HG02678 (cell line): ENCODE measurements around the gene FAHD2A.
"Not testable (repeated sequence)": the region's sequence is repeated elsewhere in the genome, so short reads cannot be mapped to it uniquely, and the experiment has no call there.

Experiments
- ATAC-seq: cut with Tn5 transposase; IDR thresholded peaks from one replicate; pipeline ENCODE4 v1.9.1; 2021; ENCODE audit warnings: mild to moderate bottlenecking, moderate library complexity; ENCODE audit not compliant: unreplicated experiment

The FAHD2A gene

GRCh38 chr2:95389245-95390119 is 13.0 kb upstream of the FAHD2A start:
- ATAC-seq = peak; percentile 73

- no peak for ATAC-seq
Observed at GRCh38 chr2:95390272-95390880, 12.1 kb upstream of the FAHD2A start.

DNA sequence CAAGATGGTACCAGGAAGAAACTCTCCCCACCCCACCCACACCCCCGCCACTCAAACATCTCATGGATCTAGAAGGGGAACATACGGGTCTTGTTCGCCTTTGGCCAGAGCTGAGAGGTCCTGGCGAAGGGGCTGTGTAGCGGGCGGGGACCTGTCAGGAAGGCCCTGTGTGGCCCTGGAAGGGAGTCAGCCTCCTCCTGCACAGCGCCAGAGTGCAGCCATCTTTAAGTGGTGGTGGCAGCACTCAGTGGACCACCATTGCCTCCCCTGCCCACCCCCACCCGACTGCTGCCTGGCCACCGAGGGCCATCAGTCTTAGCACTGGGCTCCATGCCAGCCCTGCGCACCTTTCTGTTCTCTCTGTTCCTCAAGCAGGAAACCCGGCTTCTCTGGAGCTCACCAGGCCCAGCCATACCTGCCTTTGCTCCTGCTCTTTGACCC is 11.6 kb upstream of the FAHD2A start:
- ATAC-seq = no peak

GRCh38 chr2:95391641-95392310 is 10.7 kb upstream of the FAHD2A start:
- ATAC-seq = no peak

DNA sequence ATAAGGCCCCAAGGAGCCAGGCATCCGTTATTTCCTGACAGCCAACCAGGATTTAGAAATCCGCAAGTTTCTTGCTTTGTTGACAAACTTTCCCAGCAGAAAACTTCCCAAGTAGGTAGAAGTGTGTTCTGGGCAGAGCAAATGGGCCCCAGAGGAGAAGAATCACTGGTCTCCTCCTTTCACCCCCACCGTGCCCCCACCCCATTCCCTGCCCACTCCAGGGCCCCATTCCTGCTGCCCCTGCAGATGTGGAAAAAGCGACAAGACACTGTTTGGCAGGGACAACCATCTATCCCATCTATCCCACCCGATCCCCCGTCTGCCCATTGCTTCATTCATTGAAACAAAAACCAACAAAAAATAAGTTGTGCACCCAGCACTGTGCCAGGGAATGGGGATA is 10.2 kb upstream of the FAHD2A start:
- ATAC-seq = no peak

DNA sequence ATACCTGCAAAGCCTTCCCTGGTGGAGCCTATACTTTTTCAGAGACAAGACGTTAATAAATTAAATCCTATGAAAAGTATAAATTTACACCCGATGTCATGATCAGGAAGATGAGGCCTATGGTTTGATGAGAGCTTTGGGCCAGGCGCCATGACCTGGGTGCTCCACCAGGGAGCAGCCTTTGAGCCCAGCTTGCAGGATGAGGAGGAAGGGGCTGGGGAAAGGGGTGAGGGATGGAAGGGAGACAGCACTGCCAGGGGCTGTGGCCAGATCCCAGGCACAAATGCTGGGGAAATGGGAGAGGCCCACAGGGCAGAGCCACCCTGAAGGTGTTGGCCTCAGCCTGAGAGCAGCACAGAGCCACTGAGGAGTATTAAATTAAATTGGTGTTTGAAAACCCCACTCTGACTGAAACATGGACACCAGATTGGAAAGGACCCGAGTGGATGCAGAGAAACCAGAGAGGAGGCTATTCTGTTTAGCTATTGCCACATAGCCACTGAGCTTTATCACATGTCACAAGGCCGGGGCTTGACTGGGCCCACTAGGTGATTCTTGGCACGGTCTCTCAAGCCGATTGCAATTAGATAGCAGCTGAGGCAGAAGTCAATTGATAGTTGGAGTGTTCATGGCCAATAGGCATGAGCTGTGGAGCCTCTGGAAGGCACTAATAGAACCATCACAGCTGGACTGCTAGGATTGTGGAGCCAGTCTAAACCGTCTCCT is 9.6 kb upstream of the FAHD2A start:
- no peak for ATAC-seq

DNA sequence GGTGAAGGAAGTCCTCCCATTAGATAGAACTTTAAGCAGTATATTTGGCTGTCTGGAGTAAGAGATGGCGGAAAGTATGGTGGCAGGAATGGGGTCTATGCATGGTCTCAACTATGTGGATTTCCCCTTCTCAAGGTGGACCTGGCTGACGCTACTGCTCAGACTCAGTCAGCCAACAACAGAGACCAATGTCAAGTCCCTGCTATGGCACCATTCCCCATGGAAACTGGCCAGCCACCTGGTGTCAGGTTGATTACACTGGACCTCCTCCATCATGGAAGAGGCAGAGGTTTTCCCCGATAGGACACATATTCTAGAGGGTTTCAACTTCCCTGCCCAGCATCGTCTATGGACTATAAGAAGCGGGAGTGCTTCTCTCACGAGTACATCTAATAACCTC is 8.6 kb upstream of the FAHD2A start:
- no peak for ATAC-seq

DNA sequence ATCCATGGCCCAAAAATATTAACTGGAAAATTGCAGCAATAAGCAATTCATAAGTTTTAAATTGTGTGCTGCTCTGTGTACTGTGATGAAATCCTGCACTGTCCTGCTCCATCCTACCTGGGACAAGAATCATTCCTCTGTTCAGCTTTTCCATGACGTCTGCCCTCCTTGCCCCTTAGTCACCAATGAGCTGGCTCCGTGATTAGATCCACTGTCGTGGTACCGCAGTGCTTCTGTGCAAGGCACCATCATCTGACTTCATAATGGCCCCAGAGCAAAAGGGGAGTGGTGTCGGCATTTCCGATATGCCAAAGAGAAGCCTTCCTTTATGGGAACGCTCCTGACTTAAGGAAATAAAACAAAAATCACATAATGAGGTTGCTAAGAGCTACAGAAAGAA is 3.4 kb upstream of the FAHD2A start:
- no peak for ATAC-seq

DNA sequence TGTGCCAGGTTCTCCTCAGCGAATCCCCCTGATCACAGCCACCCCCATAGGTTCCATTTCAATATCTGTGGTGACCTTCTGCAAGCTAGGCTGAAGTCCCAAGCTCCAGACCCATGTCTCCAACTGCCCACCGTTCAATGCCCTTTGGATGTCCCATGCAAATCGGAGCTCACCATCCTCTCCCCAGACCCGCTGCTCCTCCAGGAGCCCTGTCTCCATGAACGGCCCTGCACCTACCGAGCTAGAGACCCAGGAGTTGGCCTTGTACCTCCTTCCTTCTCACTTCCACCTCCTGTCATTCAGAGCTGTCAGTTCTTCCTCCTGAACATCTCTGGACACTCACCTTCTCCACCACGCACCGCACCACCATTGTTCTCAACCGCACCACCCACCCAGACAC is 1.0 kb upstream of the FAHD2A start:
- ATAC-seq = no peak

DNA sequence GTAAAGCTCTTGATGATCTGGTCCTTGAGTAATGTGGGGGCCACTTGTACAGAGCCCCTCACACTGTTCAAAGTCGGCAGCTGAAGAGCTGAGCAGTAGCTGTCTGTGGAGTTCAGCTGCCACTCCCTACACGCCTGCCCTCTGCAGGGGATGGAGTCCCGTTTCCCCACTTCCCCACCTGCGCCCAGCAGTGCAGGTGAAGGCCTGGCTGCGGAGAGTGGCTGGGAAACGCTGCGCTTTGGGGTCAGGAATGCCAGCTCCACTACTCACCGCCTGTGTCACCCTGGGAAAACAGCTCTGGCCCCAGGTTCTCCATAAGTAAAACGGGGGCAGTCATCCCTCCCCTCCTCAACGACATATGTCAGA is 521 bp upstream of the FAHD2A start:
- peak; percentile 20 for ATAC-seq

- peak; percentile 29 for ATAC-seq
Observed at GRCh38 chr2:95403204-95403721, 755 bp downstream of the FAHD2A start.

GRCh38 chr2:95403824-95404223 is 1.3 kb downstream of the FAHD2A start:
- not testable (repeated sequence) for ATAC-seq

DNA sequence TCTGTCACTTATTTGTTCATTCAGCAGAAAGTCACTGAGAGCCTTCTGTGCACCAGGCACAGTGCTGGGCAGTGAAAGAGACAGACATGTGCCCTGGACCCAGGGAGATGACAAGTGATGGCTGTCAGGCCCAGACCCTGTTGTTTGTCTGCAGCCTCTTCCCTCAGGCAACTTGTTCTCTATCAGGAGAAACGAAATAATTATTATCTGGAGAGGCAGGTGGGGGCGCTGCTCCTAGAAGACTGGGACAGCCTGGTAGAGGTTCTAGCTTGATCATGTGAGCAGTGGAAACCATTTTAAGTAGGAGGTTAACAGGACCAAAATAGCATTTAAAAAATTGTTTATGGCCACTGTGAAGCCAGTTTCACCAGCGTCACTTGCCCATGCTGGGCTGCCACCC is 2.2 kb downstream of the FAHD2A start:
- ATAC-seq = not testable (repeated sequence)

DNA sequence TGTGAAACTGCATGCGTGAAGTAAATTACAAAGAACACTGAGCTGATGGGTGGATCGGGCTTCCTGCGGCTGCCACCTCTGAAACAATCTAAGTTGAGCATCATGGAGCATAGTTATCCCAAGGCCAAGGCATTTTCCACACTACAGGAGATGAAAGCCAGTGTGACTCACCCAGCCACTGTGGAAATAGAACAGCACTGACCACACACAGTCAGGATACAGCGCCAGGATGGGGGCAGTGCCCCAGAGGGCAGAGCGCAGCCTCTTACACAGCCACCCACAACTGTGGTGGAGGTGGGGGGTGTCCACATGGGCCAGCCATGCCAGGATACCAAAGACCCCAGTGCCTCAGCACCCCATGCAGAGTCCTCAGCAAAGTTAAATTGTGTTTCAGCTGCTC is 8.7 kb downstream of the FAHD2A start:
- not testable (repeated sequence) for ATAC-seq

GRCh38 chr2:95414015-95414594 is 11.6 kb downstream of the FAHD2A start:
- peak; percentile 86 for ATAC-seq

- ATAC-seq = not testable (repeated sequence)
Observed at GRCh38 chr2:95415138-95415537, 12.6 kb downstream of the FAHD2A start.

DNA sequence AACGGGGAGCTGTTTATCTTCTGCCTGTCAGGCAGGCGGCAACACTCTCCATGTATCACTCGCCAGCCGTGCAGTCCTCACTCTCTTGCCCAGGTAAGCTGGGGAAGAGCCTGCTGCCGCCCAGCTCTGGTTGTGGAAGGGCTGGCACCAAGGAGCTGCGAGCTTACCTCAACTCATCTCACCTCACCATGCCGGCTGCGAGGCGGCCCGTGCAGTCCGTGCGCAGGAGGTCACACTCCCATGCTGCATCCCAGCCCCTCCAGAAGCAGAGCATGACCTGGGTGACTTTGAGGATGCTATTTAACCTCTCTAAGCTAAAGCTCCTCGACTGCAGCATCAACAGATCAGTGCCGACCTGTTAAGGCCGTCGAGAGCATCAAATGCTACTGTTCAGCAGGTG is 13.1 kb downstream of the FAHD2A start:
- ATAC-seq = not testable (repeated sequence)

- not testable (repeated sequence) for ATAC-seq
Observed at GRCh38 chr2:95427196-95427867, 24.8 kb downstream of the FAHD2A start.

DNA sequence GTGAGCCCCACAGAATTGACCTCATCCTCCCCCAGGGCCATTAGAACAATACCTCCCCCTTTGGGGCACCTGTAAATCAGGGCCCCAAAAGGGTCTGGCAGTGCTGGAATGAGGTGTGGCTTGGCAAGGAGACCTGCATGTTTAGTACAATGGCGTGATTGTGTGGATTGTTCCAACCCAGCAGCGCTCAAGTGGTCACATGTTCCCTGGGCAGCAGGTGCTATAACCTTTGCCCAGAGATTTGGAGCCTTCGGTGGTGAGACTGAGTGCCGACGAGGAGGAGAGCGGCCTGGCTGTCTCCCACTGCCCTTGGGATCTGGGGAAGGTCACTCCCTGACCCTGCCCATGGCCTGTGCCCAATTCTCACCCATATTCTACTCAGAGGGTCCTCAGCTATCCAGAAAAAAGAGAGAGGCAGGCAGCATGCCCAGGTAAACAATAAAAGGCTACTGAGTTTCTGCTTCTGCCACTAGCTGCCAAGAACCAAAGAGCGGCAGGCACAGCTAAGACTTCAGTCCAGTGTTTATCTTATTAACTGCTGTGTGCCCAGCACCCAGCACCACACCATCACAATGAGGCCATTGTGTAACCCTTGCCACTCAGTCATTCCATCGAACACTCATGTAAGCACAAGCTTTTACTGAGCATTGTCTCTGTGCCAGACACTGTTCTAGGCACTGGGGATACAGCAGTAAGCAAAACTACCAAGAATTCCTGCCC is 27.4 kb downstream of the FAHD2A start:
- ATAC-seq = not testable (repeated sequence)
